ENCODE results near the gene TTLL10.

DNA sequence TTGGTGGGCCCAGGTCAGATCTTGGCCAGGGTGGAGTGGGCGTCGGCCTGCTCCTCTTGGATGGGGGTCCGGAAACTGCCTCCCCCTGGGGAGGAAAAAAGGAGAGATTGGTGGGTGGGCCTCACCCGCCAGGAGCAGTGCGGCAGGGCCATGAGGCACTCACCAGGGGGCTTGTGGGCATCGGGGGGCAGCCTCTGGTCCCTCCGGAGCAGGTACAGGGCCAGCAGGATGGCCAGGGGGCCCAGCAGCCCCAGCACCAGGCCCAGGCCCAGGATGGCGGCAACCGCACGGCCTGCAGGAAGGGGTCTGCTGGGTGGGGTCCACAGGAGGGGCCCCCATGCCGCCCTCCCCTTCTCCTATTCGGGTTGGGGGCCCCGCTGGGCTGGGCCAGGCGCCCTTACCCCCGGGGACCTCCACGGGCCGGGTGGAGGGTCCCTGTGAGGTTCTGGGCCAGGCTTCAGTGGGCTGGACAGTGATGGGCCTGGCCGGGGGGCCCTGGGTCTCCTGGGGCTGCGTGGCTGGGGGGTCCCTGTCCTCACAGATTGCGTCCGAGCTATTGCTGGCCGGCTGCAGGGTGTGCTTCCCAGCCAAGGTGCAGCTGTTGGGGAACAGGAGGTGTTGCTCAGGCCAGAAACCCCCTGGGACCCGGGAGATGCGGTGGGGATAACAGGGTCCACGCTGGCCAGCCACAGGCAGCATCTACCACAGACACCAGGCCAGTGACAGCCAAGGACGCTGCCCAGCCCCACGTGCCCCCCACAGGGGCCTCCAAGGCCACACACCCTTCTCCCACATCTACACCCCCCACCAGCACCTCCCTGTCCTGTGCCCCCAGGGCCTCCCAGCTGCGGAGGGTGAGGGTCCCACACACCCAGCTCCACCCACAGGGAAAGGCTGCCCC is 38.1 kb downstream of the TTLL10 start:
- TF ChIP-seq JUND (IDR thresholded peaks at IDR 0.05; ENCODE audit: low read length) (no peak), GABPA (IDR thresholded peaks at IDR 0.05; ENCODE audit: borderline replicate concordance, insufficient read depth, low read length) (no peak), RAD21 (IDR thresholded peaks at IDR 0.05 in 1 of 2, conservative IDR thresholded peaks at IDR 0.05 in 1 of 2; ENCODE audit: low read depth in 2 of 2, low read length in 2 of 2) (no peak), SIRT6 (IDR thresholded peaks at IDR 0.05; ENCODE audit: low read length) (no peak), POLR2A (IDR thresholded peaks at IDR 0.05; ENCODE audit: control extremely low read depth in 1 of 2, low read depth in 2 of 2, low read length in 2 of 2) (no peak), RBBP5 (IDR thresholded peaks at IDR 0.05; ENCODE audit: borderline replicate concordance, low read depth, low read length) (no peak), HDAC6 (IDR thresholded peaks at IDR 0.05; ENCODE audit: low read depth, low read length) (no peak), FOSL1 (IDR thresholded peaks at IDR 0.05; ENCODE audit: insufficient read depth, low read depth, low read length) (no peak)
- TF ChIP-seq, protein P1, sequence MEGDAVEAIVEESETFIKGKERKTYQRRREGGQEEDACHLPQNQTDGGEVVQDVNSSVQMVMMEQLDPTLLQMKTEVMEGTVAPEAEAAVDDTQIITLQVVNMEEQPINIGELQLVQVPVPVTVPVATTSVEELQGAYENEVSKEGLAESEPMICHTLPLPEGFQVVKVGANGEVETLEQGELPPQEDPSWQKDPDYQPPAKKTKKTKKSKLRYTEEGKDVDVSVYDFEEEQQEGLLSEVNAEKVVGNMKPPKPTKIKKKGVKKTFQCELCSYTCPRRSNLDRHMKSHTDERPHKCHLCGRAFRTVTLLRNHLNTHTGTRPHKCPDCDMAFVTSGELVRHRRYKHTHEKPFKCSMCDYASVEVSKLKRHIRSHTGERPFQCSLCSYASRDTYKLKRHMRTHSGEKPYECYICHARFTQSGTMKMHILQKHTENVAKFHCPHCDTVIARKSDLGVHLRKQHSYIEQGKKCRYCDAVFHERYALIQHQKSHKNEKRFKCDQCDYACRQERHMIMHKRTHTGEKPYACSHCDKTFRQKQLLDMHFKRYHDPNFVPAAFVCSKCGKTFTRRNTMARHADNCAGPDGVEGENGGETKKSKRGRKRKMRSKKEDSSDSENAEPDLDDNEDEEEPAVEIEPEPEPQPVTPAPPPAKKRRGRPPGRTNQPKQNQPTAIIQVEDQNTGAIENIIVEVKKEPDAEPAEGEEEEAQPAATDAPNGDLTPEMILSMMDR (IDR thresholded peaks at IDR 0.05; ENCODE audit: control extremely low read depth in 1 of 3, insufficient read depth in 1 of 3, low read depth in 1 of 3, low read length in 3 of 3), result no peak

Data from H1 (cell line).